Trophoblast cell (in vitro differentiated cells and primary cell): Measurements from ENCODE around the gene SPACA1.

Experiments used
- DNase-seq, 2 donors: peaks; one replicate each; pipeline ENCODE4 v3.0.0-alpha.2; 2016
- H2AFZ ChIP-seq: 2 replicates; pipeline ENCODE4 v1.6.1; 2013; ENCODE audit warnings: low read length, moderate library complexity, mild to moderate bottlenecking; ENCODE audit not compliant: insufficient read depth, poor library complexity
- H2AK5ac ChIP-seq: 2 replicates; pipeline ENCODE4 v1.6.1; 2013; ENCODE audit warnings: mild to moderate bottlenecking, low read length
- H2BK120ac ChIP-seq: 2 replicates; pipeline ENCODE4 v1.6.1; 2013; ENCODE audit warnings: low read length, mild to moderate bottlenecking, moderate library complexity; ENCODE audit not compliant: insufficient read depth, poor library complexity
- H2BK12ac ChIP-seq: 2 replicates; pipeline ENCODE4 v1.6.1; 2013; ENCODE audit warnings: mild to moderate bottlenecking, low read length, moderate library complexity
- H2BK5ac ChIP-seq: 2 replicates; pipeline ENCODE4 v1.6.1; 2013; ENCODE audit warnings: low read length, low read depth, moderate library complexity, mild to moderate bottlenecking; ENCODE audit not compliant: poor library complexity
- H3K14ac ChIP-seq: 2 replicates; pipeline ENCODE4 v1.6.1; 2013; ENCODE audit warnings: mild to moderate bottlenecking, low read length
- H3K18ac ChIP-seq: 2 replicates; pipeline ENCODE4 v1.6.1; 2013; ENCODE audit warnings: mild to moderate bottlenecking, low read length
- H3K23ac ChIP-seq: 2 replicates; pipeline ENCODE4 v1.6.1; 2013; ENCODE audit warnings: low read length
- H3K27ac ChIP-seq: 2 replicates; pipeline ENCODE4 v1.5.1; 2013; ENCODE audit warnings: low read depth, mild to moderate bottlenecking, inconsistent platforms, low read length, moderate library complexity
- H3K27me3 ChIP-seq: 2 replicates; pipeline ENCODE4 v1.6.1; 2013; ENCODE audit warnings: inconsistent platforms, mild to moderate bottlenecking, low read length, moderate library complexity; ENCODE audit not compliant: insufficient read depth
- H3K36me3 ChIP-seq, 2 experiments: 1 replicate in 1 of 2; 2 replicates in 1 of 2; pipeline ENCODE4 v1.6.1; 2013; ENCODE audit warnings: low read length in 2 of 2, mild to moderate bottlenecking in 2 of 2, moderate library complexity in 1 of 2; ENCODE audit not compliant: insufficient read depth in 2 of 2, control insufficient read depth in 1 of 2
- H3K4ac ChIP-seq: 2 replicates; pipeline ENCODE4 v1.6.1; 2013; ENCODE audit warnings: low read depth, mild to moderate bottlenecking, low read length, moderate library complexity
- H3K4me1 ChIP-seq, 2 experiments: 1 replicate in 1 of 2; 2 replicates in 1 of 2; pipeline ENCODE4 v1.6.1; 2013; ENCODE audit warnings: low read length in 2 of 2, mild to moderate bottlenecking in 2 of 2, moderate library complexity in 1 of 2; ENCODE audit not compliant: insufficient read depth in 2 of 2, control insufficient read depth in 1 of 2
- H3K4me2 ChIP-seq: 2 replicates; pipeline ENCODE4 v1.6.1; 2013; ENCODE audit warnings: inconsistent platforms, mild to moderate bottlenecking, low read length, moderate library complexity
- H3K4me3 ChIP-seq: 2 replicates; pipeline ENCODE4 v1.5.1; 2013; ENCODE audit warnings: mild to moderate bottlenecking, low read depth, low read length, inconsistent platforms
- H3K79me1 ChIP-seq: one replicate; pipeline ENCODE4 v1.6.1; 2013; ENCODE audit warnings: low read length
- H3K79me2 ChIP-seq: 2 replicates; pipeline ENCODE4 v1.6.1; 2013; ENCODE audit warnings: low read length, mild to moderate bottlenecking; ENCODE audit not compliant: control insufficient read depth, insufficient read depth, poor library complexity
- H3K9ac ChIP-seq: 2 replicates; pipeline ENCODE4 v1.6.1; 2013; ENCODE audit warnings: mild to moderate bottlenecking, low read length
- H3K9me3 ChIP-seq: 2 replicates; pipeline ENCODE4 v1.6.1; 2013; ENCODE audit warnings: low read depth, mild to moderate bottlenecking, control low read depth, inconsistent platforms, low read length; ENCODE audit not compliant: insufficient read depth
- H4K12ac ChIP-seq: 2 replicates; pipeline ENCODE4 v1.6.1; 2013; ENCODE audit warnings: low read depth, mild to moderate bottlenecking, low read length, moderate library complexity
- H4K8ac ChIP-seq: 2 replicates; pipeline ENCODE4 v1.6.1; 2013; ENCODE audit warnings: low read depth, mild to moderate bottlenecking, low read length, moderate library complexity
- H4K91ac ChIP-seq: one replicate; pipeline ENCODE4 v1.6.1; 2013; ENCODE audit warnings: low read depth, mild to moderate bottlenecking, low read length, moderate library complexity
- WGBS: extraction: QIAGEN DNeasy Blood & Tissue Kit; methylation state at CpG from one replicate; pipeline ENCODE4 v1.1.7; 2013; ENCODE audit warnings: missing lambda C conversion rate; ENCODE audit not compliant: insufficient read length, insufficient coverage; ENCODE audit errors: extremely low coverage; 5-methylcytosine and 5-hydroxymethylcytosine counted together

The SPACA1 gene

GRCh38 chr6:88013554-88013953 lies 34.1 kb upstream of the SPACA1 start:
- Histone ChIP-seq H3K9me3 (no peaks in the 10 kb centered on the region), H4K12ac (no peak overlapping the region), H2BK120ac (no peak overlapping the region), H3K27me3 (no peaks in the 10 kb centered on the region), H3K14ac (no peak overlapping the region), H3K4ac (no peak overlapping the region), H4K91ac (no peak overlapping the region), H3K27ac (no peak overlapping the region), H2BK5ac (no peak overlapping the region), H2AK5ac (no peak overlapping the region), H2AFZ (no peak overlapping the region), H3K18ac (no peak overlapping the region), H3K36me3 (no peaks in the 10 kb centered on the region), H2BK12ac (no peak overlapping the region), H3K23ac (no peak overlapping the region), H3K4me3 (no peak overlapping the region), H3K4me2 (no peak overlapping the region), H3K79me2 (no peaks in the 10 kb centered on the region), H3K4me1 (no peaks in the 10 kb centered on the region), H4K8ac (no peak overlapping the region), H3K79me1 (no peaks in the 10 kb centered on the region), H3K9ac (no peak overlapping the region)
- no CpG with 5 or more reads among the region's 2 CpGs for WGBS
- no peak for DNase-seq

DNA sequence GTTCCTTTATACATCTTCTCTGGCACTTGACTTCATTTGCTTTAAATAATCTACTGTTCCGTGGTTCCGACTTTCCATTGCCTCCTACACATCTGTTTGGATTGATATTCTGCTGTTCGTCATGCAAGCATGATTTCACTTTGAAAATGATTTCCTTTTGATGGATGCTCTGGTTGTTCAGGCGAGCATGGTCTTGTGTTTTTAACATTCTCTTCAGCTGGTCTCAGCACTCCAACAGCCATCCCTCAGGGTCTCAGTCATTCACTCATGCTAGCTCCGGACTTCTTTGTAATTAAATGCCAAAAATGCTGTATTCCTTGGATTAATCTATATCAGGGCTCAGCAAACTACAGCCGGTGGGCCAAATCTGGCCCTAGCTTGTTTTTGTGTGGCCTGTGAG lies 27.2 kb upstream of the SPACA1 start:
- H3K23ac ChIP-seq = no peak overlapping the region
- no peak for DNase-seq
- WGBS = no CpG with 5 or more reads among the region's 6 CpGs
- no peaks in the 10 kb centered on the region for H3K4me1 ChIP-seq
- no peak overlapping the region for H3K9ac ChIP-seq
- H3K4me2 ChIP-seq = no peak overlapping the region
- H2AFZ ChIP-seq = no peak overlapping the region
- no peaks in the 10 kb centered on the region for H3K79me1 ChIP-seq
- no peak overlapping the region for H3K4ac ChIP-seq
- H4K8ac ChIP-seq = no peak overlapping the region
- H3K14ac ChIP-seq = no peak overlapping the region
- no peaks in the 10 kb centered on the region for H3K79me2 ChIP-seq
- H2BK5ac ChIP-seq = no peak overlapping the region
- no peak overlapping the region for H3K18ac ChIP-seq
- H3K4me3 ChIP-seq = no peak overlapping the region
- no peak overlapping the region for H2BK120ac ChIP-seq
- no peaks in the 10 kb centered on the region for H3K36me3 ChIP-seq
- no peak overlapping the region for H4K91ac ChIP-seq
- H2AK5ac ChIP-seq = no peak overlapping the region
- no peak overlapping the region for H2BK12ac ChIP-seq
- H3K9me3 ChIP-seq = peaks cover 2% of the 10 kb centered on the region
- H3K27ac ChIP-seq = no peak overlapping the region
- H4K12ac ChIP-seq = no peak overlapping the region
- H3K27me3 ChIP-seq = no peaks in the 10 kb centered on the region

GRCh38 chr6:88024696-88025095 lies 22.9 kb upstream of the SPACA1 start:
- Histone ChIP-seq H3K23ac (no peak overlapping the region), H3K9me3 (peaks cover 12% of the 10 kb centered on the region), H3K27me3 (no peaks in the 10 kb centered on the region), H3K14ac (no peak overlapping the region), H3K4me2 (no peak overlapping the region), H2BK12ac (no peak overlapping the region), H3K4me1 (no peaks in the 10 kb centered on the region), H3K79me1 (no peaks in the 10 kb centered on the region), H2BK5ac (no peak overlapping the region), H3K18ac (no peak overlapping the region), H3K4ac (no peak overlapping the region), H2BK120ac (no peak overlapping the region), H2AFZ (no peak overlapping the region), H4K8ac (no peak overlapping the region), H2AK5ac (no peak overlapping the region), H3K9ac (no peak overlapping the region), H3K27ac (no peak overlapping the region), H3K79me2 (no peaks in the 10 kb centered on the region), H3K36me3 (no peaks in the 10 kb centered on the region), H4K12ac (no peak overlapping the region), H3K4me3 (no peak overlapping the region), H4K91ac (no peak overlapping the region)
- no CpG with 5 or more reads among the region's 2 CpGs for WGBS
- DNase-seq = no peak

DNA sequence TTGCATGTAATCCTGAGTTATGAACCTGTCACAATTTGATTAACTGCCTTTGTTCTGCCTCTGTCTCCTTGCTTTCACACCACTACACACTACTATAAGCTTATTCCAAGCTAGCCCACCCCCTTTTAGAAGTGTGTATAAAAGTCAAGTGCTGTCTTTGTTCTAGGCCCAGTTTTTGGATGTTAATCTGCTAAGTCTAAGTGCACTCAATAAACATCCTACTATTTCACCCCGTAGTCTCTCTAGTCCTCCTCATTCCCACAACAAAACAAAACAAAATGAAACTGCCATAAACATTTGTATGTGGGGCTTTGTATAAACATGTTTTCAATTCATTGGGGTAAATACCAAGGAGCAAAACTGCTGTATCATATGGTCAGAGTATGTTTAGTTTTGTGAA lies 16.1 kb upstream of the SPACA1 start:
- Histone ChIP-seq H2AFZ (no peak overlapping the region), H2AK5ac (no peak overlapping the region), H2BK12ac (no peak overlapping the region), H3K4me1 (no peaks in the 10 kb centered on the region), H3K9me3 (peaks cover 12% of the 10 kb centered on the region), H3K14ac (no peak overlapping the region), H3K4me2 (no peak overlapping the region), H3K79me2 (no peaks in the 10 kb centered on the region), H4K12ac (no peak overlapping the region), H3K23ac (no peak overlapping the region), H2BK120ac (no peak overlapping the region), H3K4me3 (no peak overlapping the region), H3K18ac (no peak overlapping the region), H3K79me1 (no peaks in the 10 kb centered on the region), H3K4ac (no peak overlapping the region), H4K8ac (no peak overlapping the region), H4K91ac (no peak overlapping the region), H3K27me3 (no peaks in the 10 kb centered on the region), H2BK5ac (no peak overlapping the region), H3K36me3 (no peaks in the 10 kb centered on the region), H3K27ac (no peak overlapping the region), H3K9ac (no peak overlapping the region)
- no CpG with 5 or more reads among the region's 1 CpG for WGBS
- no peak for DNase-seq

GRCh38 chr6:88044530-88044929 lies 3.1 kb upstream of the SPACA1 start:
- Histone ChIP-seq H3K79me1 (no peaks in the 10 kb centered on the region), H3K4me3 (no peak overlapping the region), H2AK5ac (no peak overlapping the region), H4K91ac (no peak overlapping the region), H3K27ac (no peak overlapping the region), H3K9me3 (no peaks in the 10 kb centered on the region), H3K4me2 (no peak overlapping the region), H3K27me3 (no peaks in the 10 kb centered on the region), H3K18ac (no peak overlapping the region), H3K36me3 (no peaks in the 10 kb centered on the region), H2BK120ac (no peak overlapping the region), H3K4me1 (no peaks in the 10 kb centered on the region), H2BK12ac (no peak overlapping the region), H2AFZ (no peak overlapping the region), H2BK5ac (no peak overlapping the region), H3K4ac (no peak overlapping the region), H3K23ac (no peak overlapping the region), H4K8ac (no peak overlapping the region), H4K12ac (no peak overlapping the region), H3K14ac (no peak overlapping the region), H3K79me2 (no peaks in the 10 kb centered on the region), H3K9ac (no peak overlapping the region)
- DNase-seq = no peak
